Stimulated activated CD8-positive, alpha-beta memory T cell treated with anti-CD3 and anti-CD28 coated beads, Interleukin-4, amount 100 ng/mL, for 4 hours (primary cell): ENCODE results near the gene SCO2.
"Not testable (repeated sequence)": the region's sequence is repeated elsewhere in the genome, so short reads cannot be mapped to it uniquely, and the experiment has no call there.

Experiments
- DNase-seq, 2 donors: peaks; one replicate each; pipeline ENCODE4 v3.0.0-alpha.2; 2020; ENCODE audit warnings: low read depth in 2 of 2, low spot score in 1 of 2

The SCO2 gene

GRCh38 chr22:50551160-50551752 is 25.9 kb upstream of the SCO2 start:
- no peak for DNase-seq

GRCh38 chr22:50550395-50550794 is 25.0 kb upstream of the SCO2 start:
- DNase-seq = no peak

GRCh38 chr22:50548921-50549790 is 23.8 kb upstream of the SCO2 start:
- DNase-seq = no peak

- DNase-seq = no peak
Measured at GRCh38 chr22:50548040-50548920, 22.9 kb upstream of the SCO2 start.

- DNase-seq = no peak
Measured at GRCh38 chr22:50547263-50547985, 22.0 kb upstream of the SCO2 start.

GRCh38 chr22:50546326-50547262 is 21.2 kb upstream of the SCO2 start:
- DNase-seq = no peak

GRCh38 chr22:50545522-50546325 is 20.3 kb upstream of the SCO2 start, which contains the start of gene KLHDC7B:
TSS of gene KLHDC7B (plus strand) at chr22:50545899. CDS start at chr22:50546244, 345 bp downstream.
- no peak for DNase-seq

- DNase-seq = no peak
Measured at GRCh38 chr22:50544746-50545253, 19.4 kb upstream of the SCO2 start.

GRCh38 chr22:50544078-50544745 is 18.8 kb upstream of the SCO2 start:
- DNase-seq = peak in 1 of 2 donors; percentile 72

- DNase-seq = no peak
Measured at GRCh38 chr22:50542416-50542927, 17.1 kb upstream of the SCO2 start.

GRCh38 chr22:50541667-50542026 is 16.2 kb upstream of the SCO2 start:
- not testable (repeated sequence) for DNase-seq

- no peak for DNase-seq
Measured at GRCh38 chr22:50540381-50540780, 15.0 kb upstream of the SCO2 start.

GRCh38 chr22:50537765-50538164 is 12.4 kb upstream of the SCO2 start:
- no peak for DNase-seq

- DNase-seq = no peak
Measured at GRCh38 chr22:50536226-50536625, 10.8 kb upstream of the SCO2 start.

GRCh38 chr22:50535113-50535512 is 9.7 kb upstream of the SCO2 start:
- DNase-seq = no peak

GRCh38 chr22:50533856-50534711 is 8.7 kb upstream of the SCO2 start:
- DNase-seq = not testable (repeated sequence)
